H1 (cell line): ENCODE data around the gene P4HA1. TPM values are rescaled to one million over a fixed set of nuclear protein-coding genes. Genes with fewer than 3 reads are reported as not detected.

Experiments used
- ATF2 ChIP-seq: IDR thresholded peaks from 2 replicates; pipeline ENCODE4 v1.6.1; 2012; ENCODE audit warnings: low read length, inconsistent platforms
- BRCA1 ChIP-seq: IDR thresholded peaks from 2 replicates; pipeline ENCODE4 v1.6.1; 2012; ENCODE audit warnings: low read depth, low read length, improper control_type of control experiment
- EP300 ChIP-seq, 2 experiments: IDR thresholded peaks; 1 replicate in 1 of 2; 2 replicates in 1 of 2; pipeline ENCODE4 v1.6.1; 2011 to 2012; ENCODE audit warnings: low read depth in 2 of 2, low read length in 2 of 2, mild to moderate bottlenecking in 2 of 2, borderline replicate concordance in 1 of 2, inconsistent platforms in 1 of 2, moderate library complexity in 1 of 2
- GABPA ChIP-seq: IDR thresholded peaks from 2 replicates; pipeline ENCODE4 v1.6.1; 2011; ENCODE audit warnings: mild to moderate bottlenecking, low read length, moderate library complexity, borderline replicate concordance; ENCODE audit not compliant: insufficient read depth
- SIRT6 ChIP-seq: IDR thresholded peaks from one replicate; pipeline ENCODE4 v1.7.1; 2012; ENCODE audit warnings: low read length, inconsistent platforms
- SUZ12 ChIP-seq: fragments of 200-600 bp; sonication (generic); IDR thresholded peaks from 2 replicates; pipeline ENCODE4 v1.6.1; 2012; ENCODE audit warnings: mild to moderate bottlenecking, inconsistent platforms, low read length, moderate library complexity, mixed read lengths
- TEAD4 ChIP-seq: IDR thresholded peaks from 2 replicates; pipeline ENCODE4 v1.6.1; 2012; ENCODE audit warnings: low read depth, low read length, inconsistent platforms, mixed read lengths
- polyA plus RNA-seq, 7 experiments: library from polyadenylated mRNA; depleted of rRNA in 3 of 7; stranded (reverse) in 5 of 7; unstranded in 2 of 7; fragments of >200 nt in 5 of 7; fragments of 200-250 nt in 2 of 7; gene quantifications; 1 replicate in 5 of 7; 2 replicates in 1 of 7; 4 replicates in 1 of 7; pipeline versions ENCODE4 v1.2.1 to v1.2.3, GENCODE V29; 2011 to 2013; ENCODE audit warnings: missing spikeins in 2 of 7, mixed read lengths in 2 of 7
- total RNA-seq: library from RNA; stranded (reverse); fragmentation: NEBNext Ultra II Directional; extraction: Animal tissue kit (Norgen Biotek cat#: 25700); gene quantifications from 2 replicates; pipeline ENCODE4 v1.2.1, GENCODE V29; 2021
- TF ChIP-seq, protein P1 (sequence below): fragments of 300-600 bp; sonication (generic); IDR thresholded peaks from 2 replicates; pipeline ENCODE4 v1.7.1; 2012; ENCODE audit warnings: low read length, moderate library complexity, mild to moderate bottlenecking, inconsistent platforms; ENCODE audit not compliant: insufficient replicate concordance

Gene P4HA1
- total and polyA plus RNA-seq, 2 of the 8 experiments (the other 6 are each of a cell fraction or from before 2014, with no cell fraction given): 12.0 to 25.7 TPM

DNA sequence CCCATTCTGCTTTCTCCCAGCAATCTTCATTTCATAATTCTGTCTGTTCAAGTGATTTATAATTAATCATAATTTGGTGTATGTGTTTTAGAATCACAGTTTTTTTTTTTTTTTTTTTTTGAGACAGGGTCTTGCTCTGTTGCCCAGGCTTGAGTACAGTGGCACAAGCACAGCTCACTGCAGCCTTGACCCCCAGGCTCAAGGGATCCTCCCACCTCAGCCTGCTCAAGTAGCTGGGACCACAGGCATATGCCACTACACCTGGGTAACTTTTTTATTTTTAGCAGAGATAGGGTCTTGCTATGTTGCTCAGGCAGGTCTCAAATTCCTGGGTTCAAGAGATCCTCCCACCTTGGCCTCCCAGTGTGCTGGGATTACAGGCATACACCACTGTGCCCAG lies 92.8 kb downstream of the P4HA1 start (continued):
- TF ChIP-seq, protein P1, sequence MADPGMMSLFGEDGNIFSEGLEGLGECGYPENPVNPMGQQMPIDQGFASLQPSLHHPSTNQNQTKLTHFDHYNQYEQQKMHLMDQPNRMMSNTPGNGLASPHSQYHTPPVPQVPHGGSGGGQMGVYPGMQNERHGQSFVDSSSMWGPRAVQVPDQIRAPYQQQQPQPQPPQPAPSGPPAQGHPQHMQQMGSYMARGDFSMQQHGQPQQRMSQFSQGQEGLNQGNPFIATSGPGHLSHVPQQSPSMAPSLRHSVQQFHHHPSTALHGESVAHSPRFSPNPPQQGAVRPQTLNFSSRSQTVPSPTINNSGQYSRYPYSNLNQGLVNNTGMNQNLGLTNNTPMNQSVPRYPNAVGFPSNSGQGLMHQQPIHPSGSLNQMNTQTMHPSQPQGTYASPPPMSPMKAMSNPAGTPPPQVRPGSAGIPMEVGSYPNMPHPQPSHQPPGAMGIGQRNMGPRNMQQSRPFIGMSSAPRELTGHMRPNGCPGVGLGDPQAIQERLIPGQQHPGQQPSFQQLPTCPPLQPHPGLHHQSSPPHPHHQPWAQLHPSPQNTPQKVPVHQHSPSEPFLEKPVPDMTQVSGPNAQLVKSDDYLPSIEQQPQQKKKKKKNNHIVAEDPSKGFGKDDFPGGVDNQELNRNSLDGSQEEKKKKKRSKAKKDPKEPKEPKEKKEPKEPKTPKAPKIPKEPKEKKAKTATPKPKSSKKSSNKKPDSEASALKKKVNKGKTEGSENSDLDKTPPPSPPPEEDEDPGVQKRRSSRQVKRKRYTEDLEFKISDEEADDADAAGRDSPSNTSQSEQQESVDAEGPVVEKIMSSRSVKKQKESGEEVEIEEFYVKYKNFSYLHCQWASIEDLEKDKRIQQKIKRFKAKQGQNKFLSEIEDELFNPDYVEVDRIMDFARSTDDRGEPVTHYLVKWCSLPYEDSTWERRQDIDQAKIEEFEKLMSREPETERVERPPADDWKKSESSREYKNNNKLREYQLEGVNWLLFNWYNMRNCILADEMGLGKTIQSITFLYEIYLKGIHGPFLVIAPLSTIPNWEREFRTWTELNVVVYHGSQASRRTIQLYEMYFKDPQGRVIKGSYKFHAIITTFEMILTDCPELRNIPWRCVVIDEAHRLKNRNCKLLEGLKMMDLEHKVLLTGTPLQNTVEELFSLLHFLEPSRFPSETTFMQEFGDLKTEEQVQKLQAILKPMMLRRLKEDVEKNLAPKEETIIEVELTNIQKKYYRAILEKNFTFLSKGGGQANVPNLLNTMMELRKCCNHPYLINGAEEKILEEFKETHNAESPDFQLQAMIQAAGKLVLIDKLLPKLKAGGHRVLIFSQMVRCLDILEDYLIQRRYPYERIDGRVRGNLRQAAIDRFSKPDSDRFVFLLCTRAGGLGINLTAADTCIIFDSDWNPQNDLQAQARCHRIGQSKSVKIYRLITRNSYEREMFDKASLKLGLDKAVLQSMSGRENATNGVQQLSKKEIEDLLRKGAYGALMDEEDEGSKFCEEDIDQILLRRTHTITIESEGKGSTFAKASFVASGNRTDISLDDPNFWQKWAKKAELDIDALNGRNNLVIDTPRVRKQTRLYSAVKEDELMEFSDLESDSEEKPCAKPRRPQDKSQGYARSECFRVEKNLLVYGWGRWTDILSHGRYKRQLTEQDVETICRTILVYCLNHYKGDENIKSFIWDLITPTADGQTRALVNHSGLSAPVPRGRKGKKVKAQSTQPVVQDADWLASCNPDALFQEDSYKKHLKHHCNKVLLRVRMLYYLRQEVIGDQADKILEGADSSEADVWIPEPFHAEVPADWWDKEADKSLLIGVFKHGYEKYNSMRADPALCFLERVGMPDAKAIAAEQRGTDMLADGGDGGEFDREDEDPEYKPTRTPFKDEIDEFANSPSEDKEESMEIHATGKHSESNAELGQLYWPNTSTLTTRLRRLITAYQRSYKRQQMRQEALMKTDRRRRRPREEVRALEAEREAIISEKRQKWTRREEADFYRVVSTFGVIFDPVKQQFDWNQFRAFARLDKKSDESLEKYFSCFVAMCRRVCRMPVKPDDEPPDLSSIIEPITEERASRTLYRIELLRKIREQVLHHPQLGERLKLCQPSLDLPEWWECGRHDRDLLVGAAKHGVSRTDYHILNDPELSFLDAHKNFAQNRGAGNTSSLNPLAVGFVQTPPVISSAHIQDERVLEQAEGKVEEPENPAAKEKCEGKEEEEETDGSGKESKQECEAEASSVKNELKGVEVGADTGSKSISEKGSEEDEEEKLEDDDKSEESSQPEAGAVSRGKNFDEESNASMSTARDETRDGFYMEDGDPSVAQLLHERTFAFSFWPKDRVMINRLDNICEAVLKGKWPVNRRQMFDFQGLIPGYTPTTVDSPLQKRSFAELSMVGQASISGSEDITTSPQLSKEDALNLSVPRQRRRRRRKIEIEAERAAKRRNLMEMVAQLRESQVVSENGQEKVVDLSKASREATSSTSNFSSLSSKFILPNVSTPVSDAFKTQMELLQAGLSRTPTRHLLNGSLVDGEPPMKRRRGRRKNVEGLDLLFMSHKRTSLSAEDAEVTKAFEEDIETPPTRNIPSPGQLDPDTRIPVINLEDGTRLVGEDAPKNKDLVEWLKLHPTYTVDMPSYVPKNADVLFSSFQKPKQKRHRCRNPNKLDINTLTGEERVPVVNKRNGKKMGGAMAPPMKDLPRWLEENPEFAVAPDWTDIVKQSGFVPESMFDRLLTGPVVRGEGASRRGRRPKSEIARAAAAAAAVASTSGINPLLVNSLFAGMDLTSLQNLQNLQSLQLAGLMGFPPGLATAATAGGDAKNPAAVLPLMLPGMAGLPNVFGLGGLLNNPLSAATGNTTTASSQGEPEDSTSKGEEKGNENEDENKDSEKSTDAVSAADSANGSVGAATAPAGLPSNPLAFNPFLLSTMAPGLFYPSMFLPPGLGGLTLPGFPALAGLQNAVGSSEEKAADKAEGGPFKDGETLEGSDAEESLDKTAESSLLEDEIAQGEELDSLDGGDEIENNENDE: no peak
- TF ChIP-seq BRCA1 (no peak), GABPA (no peak), TEAD4 (no peak), SUZ12 (no peak), ATF2 (no peak), SIRT6 (no peak), EP300 (IDR thresholded peaks at IDR 0.05; ENCODE audit: borderline replicate concordance in 1 of 2, low read depth in 2 of 2, low read length in 2 of 2) (no peak)
